Measurements from ENCODE around the gene NDUFB10.
"Not testable (repeated sequence)": the region's sequence is repeated elsewhere in the genome, so short reads cannot be mapped to it uniquely, and the experiment has no call there.

NDUFB10 gene

GRCh38 chr16:1938316-1938715 lies 21.0 kb upstream of the NDUFB10 start:
- Histone ChIP-seq H3K27ac (peak overlapping the region in 1 of 2 donors; percentile 24), H3K4me3 (no peak overlapping the region)
- no peak for TF ChIP-seq CTCF (IDR thresholded peaks at IDR 0.05)
- DNase-seq (ENCODE audit: low spot score), result no peak

GRCh38 chr16:1938910-1939309 lies 20.4 kb upstream of the NDUFB10 start:
- DNase-seq (ENCODE audit: low spot score), result no peak
- Histone ChIP-seq H3K27ac (peak overlapping the region in 1 of 2 donors; percentile 24), H3K4me3 (no peak overlapping the region)
- TF ChIP-seq CTCF (IDR thresholded peaks at IDR 0.05), result no peak

- H3K4me3 ChIP-seq; DNase-seq (ENCODE audit: low spot score); H3K27ac ChIP-seq: not testable (repeated sequence)
These were observed 19.5 kb upstream of the NDUFB10 start for GRCh38 chr16:1939833-1940232.

GRCh38 chr16:1940273-1941161 lies 18.8 kb upstream of the NDUFB10 start:
- no peak for DNase-seq (ENCODE audit: low spot score)
- H3K27ac ChIP-seq, result no peak overlapping the region
- H3K4me3 ChIP-seq, result no peak overlapping the region

GRCh38 chr16:1941162-1942046 lies 17.9 kb upstream of the NDUFB10 start:
- no peak for TF ChIP-seq CTCF (IDR thresholded peaks at IDR 0.05)
- peak overlapping the region in 1 of 2 donors; percentile 88 for H3K27ac ChIP-seq
- H3K4me3 ChIP-seq, result peak overlapping the region; percentile 91
- no peak for DNase-seq (ENCODE audit: low spot score)

More at GRCh38 chr16:1940273-1941161, 18.8 kb upstream of the NDUFB10 start:
- no peak for TF ChIP-seq CTCF (IDR thresholded peaks at IDR 0.05)

GRCh38 chr16:1942047-1942809 lies 17.1 kb upstream of the NDUFB10 start:
- Histone ChIP-seq H3K4me3 (peak overlapping the region; percentile 91), H3K27ac (peak overlapping the region; percentile 75 to 88)
- DNase-seq (ENCODE audit: low spot score), result no peak
- TF ChIP-seq CTCF (IDR thresholded peaks at IDR 0.05), result no peak

Measured in coronary artery (tissue), 2 donors.